GM18870 (cell line): ENCODE data around the gene TWF1.
"Not testable (repeated sequence)": the region's sequence is repeated elsewhere in the genome, so short reads cannot be mapped to it uniquely, and the experiment has no call there.

Source experiments
- ATAC-seq: cut with Tn5 transposase; IDR thresholded peaks from one replicate; pipeline ENCODE4 v1.9.1; 2021; ENCODE audit warnings: moderate library complexity; ENCODE audit not compliant: unreplicated experiment

Gene TWF1

GRCh38 chr12:43806737-43807072 is 588 bp upstream of the TWF1 start:
- no peak for ATAC-seq

- ATAC-seq: peak; percentile 28
Measured at GRCh38 chr12:43805149-43805859, 813 bp downstream of the TWF1 start.

DNA sequence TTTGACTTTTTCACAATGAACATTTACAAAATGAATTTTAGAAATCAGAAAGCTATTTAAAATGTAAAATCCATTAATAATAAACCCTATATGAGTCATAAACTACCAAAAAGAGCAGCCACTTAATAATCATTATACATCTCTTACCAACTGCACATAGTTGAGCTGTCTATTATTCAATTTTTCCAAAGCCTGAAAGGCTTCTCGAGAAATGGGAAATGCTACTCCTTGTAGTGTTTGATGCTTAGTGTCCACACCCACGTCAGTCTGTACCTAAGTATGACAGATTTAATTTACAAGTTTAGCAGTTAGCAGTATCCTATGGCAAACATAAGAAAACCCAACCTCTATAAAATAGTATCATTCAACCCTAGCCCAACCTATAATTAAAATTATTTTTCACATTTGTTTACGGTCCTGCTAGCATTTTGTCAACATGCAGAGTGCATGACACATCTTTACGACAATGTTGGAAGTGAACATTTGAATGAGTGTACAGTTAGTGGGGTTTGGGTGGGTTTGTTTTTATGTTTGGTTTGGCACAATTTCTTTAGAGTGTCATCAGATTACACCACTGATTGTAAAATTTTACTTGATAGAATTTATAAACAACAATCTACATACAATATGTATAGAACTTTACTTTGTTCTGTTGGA is 8.4 kb downstream of the TWF1 start:
- no peak for ATAC-seq

DNA sequence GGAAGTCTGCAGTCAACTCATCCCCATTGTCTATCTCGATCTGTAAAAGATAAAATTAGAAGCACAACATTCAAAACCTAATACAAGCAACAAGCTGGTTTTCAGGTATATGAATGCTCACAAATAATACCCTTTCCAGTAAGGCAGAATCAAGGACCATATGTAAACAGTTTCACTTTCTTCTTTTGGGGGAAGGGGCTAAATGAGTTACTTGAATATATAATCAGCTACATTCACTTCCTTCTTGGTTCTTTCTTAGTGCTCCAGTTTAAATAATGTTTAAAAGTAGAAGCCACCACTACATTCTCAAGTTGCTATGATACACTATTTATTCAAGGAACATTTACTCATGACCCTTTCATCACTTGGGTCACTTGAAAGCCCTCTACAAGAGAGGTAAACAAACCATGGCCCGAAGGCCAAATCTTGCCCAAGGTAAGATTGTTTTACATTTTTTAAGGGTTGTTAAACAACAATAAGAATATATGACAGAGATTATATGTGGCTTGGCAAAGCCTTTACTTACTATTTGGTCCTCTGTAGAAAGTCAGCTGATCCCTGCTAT is 10.3 kb downstream of the TWF1 start:
- ATAC-seq: no peak

DNA sequence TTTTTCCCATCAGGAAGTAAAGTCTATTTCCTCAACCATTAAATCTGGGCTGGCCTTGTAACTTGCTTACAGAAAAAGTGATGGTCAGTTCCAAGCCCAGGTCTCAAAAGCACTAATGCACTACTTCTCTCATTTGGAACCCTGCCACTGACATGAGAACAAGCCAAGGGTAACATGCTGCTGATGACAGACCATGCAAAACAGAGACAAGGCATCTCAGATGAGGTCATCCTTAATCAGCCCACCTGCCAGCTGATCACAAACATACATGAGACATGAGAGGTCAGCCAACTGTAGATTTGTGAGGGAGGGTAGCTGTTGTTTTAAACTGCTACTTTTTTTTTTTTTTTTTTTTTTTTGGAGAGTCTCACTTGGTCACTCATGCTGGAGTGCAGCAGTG is 16.2 kb downstream of the TWF1 start:
- no peak for ATAC-seq

DNA sequence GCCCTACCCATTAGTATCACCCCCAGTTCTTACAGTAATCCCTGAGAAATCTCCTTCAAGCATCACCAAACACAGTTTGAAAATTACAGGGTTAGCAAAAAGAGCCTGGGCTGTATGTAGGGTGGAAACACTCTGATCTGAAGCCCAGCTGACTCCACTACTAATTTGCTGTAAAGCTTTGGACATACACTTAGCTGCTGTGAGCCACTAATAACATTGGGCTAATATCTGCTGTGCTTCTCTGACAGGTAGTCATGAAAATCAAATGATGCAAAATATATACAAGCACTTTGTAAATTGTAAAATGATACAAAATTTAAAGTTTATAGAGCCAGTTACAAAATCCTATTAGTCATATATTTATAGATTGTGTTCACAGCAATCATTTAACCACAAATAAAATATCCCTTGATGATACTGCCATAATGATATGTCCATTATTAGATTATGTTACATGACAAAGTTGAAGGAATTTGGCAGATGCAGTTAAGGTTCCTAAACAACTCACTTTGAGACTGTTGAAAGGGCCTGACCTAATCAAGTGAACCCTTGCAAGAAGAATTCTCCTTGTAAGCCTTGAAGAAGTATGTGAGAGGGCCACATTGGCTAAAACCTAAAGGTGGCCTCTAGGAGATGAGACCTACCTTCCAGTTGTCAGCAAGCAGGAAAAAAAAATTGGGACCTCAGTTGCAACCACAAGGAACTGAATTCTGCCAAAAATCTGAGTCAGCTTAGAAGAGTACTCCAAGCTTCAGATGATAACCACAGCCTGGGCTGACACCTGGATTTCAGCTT is 19.0 kb downstream of the TWF1 start:
- no peak for ATAC-seq

DNA sequence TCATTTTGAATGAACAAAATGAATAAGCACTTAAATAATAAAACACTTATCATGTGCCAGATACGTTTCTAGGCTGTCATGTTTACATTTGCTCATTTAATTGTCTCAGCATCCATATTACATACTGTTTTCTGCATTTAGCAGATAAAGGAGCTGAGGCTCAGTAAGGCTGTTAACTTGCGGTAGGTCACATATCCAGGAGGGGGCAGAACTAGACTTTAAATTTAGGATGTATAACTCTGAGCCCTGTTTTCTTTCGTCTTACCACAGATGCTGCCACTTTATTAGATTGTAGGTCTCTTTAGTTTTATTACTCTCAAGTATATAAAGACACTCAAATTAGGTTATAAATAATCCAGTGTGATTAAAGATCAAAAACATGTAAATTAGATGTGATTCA is 29.6 kb downstream of the TWF1 start:
- ATAC-seq: no peak

- no peak for ATAC-seq
Measured at GRCh38 chr12:43766291-43766690, 39.8 kb downstream of the TWF1 start.

- ATAC-seq: no peak
Measured at GRCh38 chr12:43764528-43764927, 41.6 kb downstream of the TWF1 start.

GRCh38 chr12:43763769-43764168 is 42.3 kb downstream of the TWF1 start:
- no peak for ATAC-seq

DNA sequence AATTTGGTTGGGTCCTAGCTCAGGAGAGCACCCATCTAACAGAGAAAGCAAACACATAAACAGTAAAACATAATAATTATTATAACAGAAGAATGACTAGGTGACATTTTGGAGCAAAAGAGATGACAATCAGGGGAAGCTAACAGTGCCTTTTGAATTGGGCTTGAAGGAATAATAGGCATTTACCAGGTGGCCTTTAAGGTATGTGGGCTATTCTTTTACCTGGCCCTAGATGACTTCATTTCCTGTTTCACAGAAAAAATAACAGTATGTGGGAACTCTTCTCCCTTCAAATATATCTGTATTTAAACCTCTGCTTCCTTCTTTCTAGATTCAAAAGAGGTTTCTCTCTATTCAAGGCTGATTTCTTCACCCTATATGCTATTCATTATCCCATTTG is 43.5 kb downstream of the TWF1 start:
- no peak for ATAC-seq

DNA sequence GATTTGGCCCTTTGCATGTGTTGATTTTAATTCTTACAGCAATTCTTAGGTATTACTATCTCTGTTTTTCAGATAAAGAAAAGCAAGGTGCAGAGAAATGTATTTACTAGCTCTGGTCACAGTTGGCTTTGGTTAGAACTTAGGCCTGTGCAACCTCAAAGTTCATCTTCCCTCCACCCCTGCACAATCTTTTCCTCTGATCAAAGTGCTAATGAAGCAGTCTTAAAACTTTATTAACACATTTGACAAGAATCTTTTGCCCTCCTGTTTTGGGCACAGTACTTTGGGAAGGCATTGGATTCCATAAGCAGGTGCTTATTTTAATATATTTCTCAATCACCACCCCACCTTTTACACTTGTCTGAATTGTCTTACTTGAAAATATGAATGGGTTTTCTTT is 44.6 kb downstream of the TWF1 start:
- ATAC-seq: no peak

DNA sequence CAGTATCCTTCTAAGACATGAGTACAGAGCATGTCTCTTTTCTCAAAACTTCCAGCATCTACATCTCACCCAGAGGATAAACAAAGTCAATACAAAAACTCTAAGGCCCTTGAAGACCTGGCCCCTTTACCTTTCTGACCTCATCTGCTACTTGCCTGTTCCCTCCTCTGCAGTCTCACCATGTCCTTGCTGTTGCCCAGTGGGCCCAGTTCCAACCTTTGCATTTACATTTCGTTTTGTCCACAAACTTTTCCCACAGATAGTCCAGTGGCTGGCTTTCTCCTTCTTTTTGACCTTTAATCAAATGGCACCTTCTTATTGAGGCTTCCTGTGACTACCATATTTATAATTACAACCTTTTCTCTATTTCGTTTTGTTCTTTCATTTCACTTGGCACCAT is 45.7 kb downstream of the TWF1 start:
- no peak for ATAC-seq

DNA sequence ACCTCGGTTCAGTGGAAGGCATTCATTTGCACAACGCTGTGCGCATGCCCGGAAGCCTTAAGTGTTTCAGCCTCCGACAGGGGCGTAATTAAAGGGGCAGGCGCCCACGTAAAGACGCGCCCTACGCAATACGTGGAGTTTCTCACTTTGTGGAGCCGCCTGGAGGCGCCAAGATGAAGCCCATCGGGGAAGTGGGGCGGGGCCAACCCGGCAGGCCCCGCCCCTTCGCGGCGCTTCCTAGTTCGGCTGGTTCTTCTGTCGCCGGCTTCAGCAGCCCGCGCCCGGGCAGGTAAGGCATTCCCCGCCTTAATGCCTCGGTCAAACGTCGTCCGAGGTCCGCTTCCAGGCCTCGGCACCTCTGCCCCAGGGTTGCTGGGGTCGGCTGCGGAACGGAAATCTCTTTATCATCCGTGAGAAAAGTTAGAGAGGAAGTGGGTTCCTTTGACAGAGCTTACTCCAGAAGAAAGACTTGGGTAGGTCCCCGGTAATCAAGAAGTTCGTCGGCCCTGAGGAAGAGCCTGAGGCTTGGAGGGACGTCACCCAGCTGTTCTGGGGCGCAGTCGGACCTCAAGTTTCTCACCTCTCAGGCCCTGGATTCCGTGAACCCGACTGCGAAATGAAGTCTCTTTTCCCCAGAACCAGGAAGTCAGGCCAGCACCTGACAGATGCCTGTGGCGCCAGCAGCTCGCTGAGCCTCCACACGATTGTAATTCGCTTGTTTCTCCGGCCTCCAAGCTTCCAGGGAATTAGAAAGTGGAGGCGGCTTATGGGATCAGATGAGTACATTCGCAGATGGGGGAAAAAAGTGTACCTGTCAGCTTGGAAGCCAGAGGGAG is 47.2 kb downstream of the TWF1 start, which contains the start of the genes IRAK4 and PUS7L:
IRAK4 (plus strand) TSS at position 224 of the 836 bp plus-strand sequence. CDS start 9,161 bp downstream, outside the sequence.
PUS7L (minus strand) TSS at position 63 of the 836 bp plus-strand sequence. CDS start 3,545 bp downstream, outside the sequence.
- peak; percentile 94 for ATAC-seq

DNA sequence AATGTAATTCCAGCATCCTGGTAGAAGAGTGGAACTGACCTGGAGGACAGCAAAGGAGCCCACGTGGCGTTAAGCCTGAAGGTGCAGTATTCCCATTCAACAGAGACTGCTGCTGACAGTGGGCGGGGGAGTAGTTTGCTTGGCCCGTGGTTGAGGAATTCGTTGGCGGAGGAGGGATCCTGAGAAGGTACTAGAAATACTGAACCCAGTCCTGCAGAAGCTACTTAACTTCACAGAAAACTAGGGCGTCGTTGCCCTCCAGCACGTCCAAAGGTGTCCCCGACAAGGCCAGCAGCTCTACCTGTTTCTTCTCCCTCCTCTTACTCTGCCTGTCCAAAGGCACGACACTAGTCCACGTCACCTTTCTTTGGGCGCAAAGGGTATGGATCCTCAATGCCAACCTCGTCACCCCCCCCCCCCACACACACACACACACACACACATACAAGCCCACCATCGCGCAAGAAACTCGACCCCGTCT is 47.8 kb downstream of the TWF1 start:
- ATAC-seq: no peak

DNA sequence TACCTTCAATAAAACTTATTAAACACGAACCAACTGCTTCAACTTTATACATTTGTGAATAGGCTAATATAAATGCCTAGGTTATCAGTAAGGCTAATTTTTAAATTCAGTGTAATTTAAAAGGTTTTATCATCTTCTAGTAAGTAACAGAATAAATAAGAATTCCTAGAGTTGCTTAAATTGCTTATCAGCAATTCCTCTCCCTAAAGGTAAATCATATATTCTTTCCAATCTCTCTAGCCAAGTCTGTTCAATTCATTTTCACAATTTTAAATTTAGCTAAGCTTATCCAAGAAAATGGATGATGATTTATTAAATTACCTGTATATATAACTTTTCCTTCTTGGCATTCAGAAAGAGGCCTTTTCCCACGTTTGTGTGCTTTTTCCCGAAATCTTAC is 52.1 kb downstream of the TWF1 start:
- no peak for ATAC-seq

- ATAC-seq: not testable (repeated sequence)
Measured at GRCh38 chr12:43751360-43751759, 54.8 kb downstream of the TWF1 start.

- no peak for ATAC-seq
Measured at GRCh38 chr12:43750814-43751213, 55.3 kb downstream of the TWF1 start.

DNA sequence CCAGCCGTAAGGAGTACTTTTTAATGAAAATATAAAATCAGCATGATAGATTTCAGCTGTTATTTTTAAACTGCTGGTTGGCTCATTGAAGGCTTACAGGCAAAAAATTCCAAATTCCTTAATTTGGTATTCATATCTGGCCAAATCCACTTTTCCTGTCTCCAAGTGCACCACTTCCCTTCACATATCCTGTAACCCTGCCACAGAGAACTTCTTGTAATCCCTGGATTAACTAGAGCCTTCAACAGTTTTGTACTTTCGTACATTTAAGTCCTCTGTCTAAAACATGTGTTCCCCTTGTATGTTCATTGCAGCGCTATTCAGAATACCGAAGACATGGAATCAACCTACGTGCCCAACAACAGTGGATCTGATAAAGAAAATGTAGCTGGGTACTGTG is 57.1 kb downstream of the TWF1 start:
- no peak for ATAC-seq

GRCh38 chr12:43744826-43745225 is 61.3 kb downstream of the TWF1 start:
- ATAC-seq: no peak
